Measurements from ENCODE around the gene RPN2.

The RPN2 gene

DNA sequence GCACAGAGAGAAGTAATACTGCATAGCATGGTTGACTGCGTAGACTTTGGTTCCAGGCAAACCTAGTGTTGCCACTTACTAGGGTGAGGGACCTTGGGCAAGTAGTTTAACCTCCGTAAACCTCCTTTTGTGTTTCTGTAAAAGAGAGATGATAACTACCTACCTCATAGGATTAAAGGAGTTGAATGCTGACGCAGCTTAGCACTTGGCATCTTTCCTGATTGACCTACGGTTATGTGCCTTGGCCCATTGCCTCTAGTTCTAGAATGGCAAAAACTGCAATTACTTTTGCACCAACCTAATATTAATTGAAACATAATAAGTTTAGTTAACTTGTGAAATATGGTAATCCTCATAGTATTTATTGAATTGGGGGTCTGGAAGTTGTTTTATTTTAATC, 63.4 kb downstream of the RPN2 start:
- H2AFZ ChIP-seq (ENCODE audit: low read length, unreplicated experiment): no peak overlapping the region
- no peaks in the 10 kb centered on the region for H3K79me2 ChIP-seq (ENCODE audit: control insufficient read depth, insufficient read depth, low read length, unreplicated experiment)
- no peaks in the 10 kb centered on the region for H3K27me3 ChIP-seq (ENCODE audit: insufficient read depth, low read length)
- no peak overlapping the region for H3K4me3 ChIP-seq (ENCODE audit: low read depth, low read length)
- no peak overlapping the region for H3K27ac ChIP-seq (ENCODE audit: low read depth, low read length)
- H3K4me1 ChIP-seq (ENCODE audit: control insufficient read depth, insufficient read depth, low read length, unreplicated experiment): no peaks in the 10 kb centered on the region
- peaks cover 9% of the 10 kb centered on the region for H3K36me3 ChIP-seq (ENCODE audit: insufficient read depth, low read length)

DNA sequence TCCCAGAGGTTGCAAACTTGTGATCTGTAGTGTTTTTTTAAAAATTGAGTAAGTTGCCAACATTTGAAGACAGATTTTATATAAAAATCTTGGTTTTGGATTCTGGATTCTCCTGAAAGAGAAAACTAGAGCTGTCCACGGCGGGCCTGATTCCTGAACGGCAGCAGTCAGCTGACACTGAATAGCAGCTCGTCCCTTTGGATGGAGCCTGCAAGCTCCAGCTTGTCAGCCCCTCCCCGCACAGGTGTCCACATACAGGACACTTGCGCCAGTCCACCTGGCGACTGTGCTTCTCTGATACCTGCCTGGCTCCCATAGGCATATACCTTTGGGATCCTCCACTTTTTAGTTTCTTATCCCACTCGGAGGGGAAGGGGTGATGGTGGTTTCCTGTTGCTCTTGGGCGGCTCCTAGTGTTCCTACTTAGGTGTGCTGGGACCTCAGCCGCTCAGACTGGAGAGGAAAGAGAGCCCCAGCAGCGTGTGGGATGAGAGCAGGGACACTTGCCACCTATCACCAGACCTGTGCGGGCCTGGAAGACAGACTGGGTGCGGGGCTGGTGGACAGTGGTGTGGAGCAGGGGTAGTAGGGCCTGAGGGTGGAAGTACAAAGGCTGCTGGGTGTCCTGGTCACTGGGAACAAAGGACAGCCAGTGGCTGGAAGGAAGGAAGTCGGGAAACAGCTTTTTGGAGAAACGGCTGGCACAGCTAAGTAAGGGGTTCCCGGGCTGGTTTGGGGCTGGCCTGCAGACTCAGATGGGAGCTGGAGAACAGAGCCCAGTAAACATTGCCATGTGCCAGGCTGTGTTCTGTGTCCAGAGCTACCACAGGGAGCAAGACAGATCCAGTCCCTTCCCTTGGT, 64.2 kb downstream of the RPN2 start:
- Histone ChIP-seq H2AFZ (ENCODE audit: low read length, unreplicated experiment) (no peak overlapping the region), H3K27me3 (ENCODE audit: insufficient read depth, low read length) (no peaks in the 10 kb centered on the region), H3K36me3 (ENCODE audit: insufficient read depth, low read length) (peaks cover 9% of the 10 kb centered on the region), H3K4me1 (ENCODE audit: control insufficient read depth, insufficient read depth, low read length, unreplicated experiment) (no peaks in the 10 kb centered on the region), H3K79me2 (ENCODE audit: control insufficient read depth, insufficient read depth, low read length, unreplicated experiment) (no peaks in the 10 kb centered on the region), H3K27ac (ENCODE audit: low read depth, low read length) (no peak overlapping the region), H3K4me3 (ENCODE audit: low read depth, low read length) (no peak overlapping the region)

- Histone ChIP-seq H3K27me3 (ENCODE audit: insufficient read depth, low read length) (no peaks in the 10 kb centered on the region), H3K4me1 (ENCODE audit: control insufficient read depth, insufficient read depth, low read length, unreplicated experiment) (no peaks in the 10 kb centered on the region), H3K4me3 (ENCODE audit: low read depth, low read length) (no peak overlapping the region), H3K36me3 (ENCODE audit: insufficient read depth, low read length) (peaks cover 9% of the 10 kb centered on the region), H3K27ac (ENCODE audit: low read depth, low read length) (no peak overlapping the region), H3K79me2 (ENCODE audit: control insufficient read depth, insufficient read depth, low read length, unreplicated experiment) (no peaks in the 10 kb centered on the region), H2AFZ (ENCODE audit: low read length, unreplicated experiment) (no peak overlapping the region)
These were observed 64.9 kb downstream of the RPN2 start for GRCh38 chr20:37243937-37244571.

DNA sequence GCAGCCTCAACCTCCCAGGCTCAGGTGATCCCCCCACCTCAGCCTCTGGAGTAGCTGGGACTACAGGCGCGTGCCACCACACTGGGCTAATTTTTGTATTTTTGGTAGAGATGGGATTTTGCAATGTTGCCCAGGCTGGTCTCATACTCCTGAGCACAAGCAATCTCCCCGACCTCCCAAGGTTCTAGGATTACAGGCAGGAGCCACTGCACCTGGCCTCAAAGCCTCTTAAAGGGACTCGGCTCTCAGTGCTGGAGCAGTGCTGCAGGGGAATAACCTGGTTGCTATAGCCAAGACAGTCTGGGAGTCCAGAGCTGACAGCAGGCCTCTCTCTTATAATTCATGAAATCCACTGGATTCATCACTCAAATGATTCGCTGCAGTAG, 65.4 kb downstream of the RPN2 start:
- Histone ChIP-seq H3K36me3 (ENCODE audit: insufficient read depth, low read length) (peaks cover 9% of the 10 kb centered on the region), H3K79me2 (ENCODE audit: control insufficient read depth, insufficient read depth, low read length, unreplicated experiment) (no peaks in the 10 kb centered on the region), H3K27ac (ENCODE audit: low read depth, low read length) (no peak overlapping the region), H3K27me3 (ENCODE audit: insufficient read depth, low read length) (no peaks in the 10 kb centered on the region), H3K4me3 (ENCODE audit: low read depth, low read length) (no peak overlapping the region), H2AFZ (ENCODE audit: low read length, unreplicated experiment) (no peak overlapping the region), H3K4me1 (ENCODE audit: control insufficient read depth, insufficient read depth, low read length, unreplicated experiment) (no peaks in the 10 kb centered on the region)

DNA sequence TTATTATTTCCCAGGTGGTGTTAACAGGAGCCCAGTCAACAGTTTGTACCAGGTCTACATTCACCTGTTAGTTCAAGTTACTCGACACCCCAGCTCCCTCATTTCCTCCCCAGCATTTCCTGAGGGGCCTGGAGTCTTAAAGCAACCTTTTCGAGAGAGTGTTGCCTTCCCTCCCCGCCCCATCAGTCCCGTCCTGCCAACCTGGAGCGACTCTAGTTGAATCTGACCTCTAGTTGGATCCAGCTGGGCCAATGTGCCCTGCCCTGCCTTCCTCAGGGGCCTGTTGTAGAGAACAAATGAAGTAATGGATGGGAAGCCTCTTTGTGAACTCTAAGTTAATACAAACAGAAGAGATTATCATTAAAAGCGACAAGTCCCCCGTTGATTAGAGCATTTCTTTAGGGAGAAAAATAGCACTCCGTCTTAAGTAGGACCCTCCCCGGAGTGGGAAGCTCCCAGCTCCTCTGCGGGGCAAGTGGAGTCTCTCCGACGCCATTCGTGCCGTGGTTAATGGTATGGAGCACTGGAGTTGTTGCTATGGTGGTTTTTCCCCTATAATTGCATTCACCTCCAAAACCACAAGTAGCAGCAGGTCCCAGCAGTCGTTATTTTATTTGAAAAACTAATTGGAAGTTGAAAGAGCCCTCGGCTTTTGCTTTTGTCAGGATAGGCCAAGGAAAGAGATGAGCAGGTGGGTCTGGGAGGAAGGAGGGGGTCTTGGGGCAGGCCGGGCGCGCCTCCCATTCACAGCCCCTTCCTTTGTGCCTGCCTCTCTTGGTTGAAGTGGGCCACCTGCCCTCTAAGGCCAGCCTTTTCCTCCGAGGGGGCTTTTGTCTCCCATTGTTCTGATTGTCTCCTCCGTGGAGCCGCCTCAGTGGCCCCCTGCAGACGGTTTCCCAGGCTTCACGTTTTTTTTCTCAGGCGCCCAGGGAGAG, 66.4 kb downstream of the RPN2 start:
- Histone ChIP-seq H3K79me2 (ENCODE audit: control insufficient read depth, insufficient read depth, low read length, unreplicated experiment) (no peaks in the 10 kb centered on the region), H3K4me1 (ENCODE audit: control insufficient read depth, insufficient read depth, low read length, unreplicated experiment) (no peaks in the 10 kb centered on the region), H3K27me3 (ENCODE audit: insufficient read depth, low read length) (no peaks in the 10 kb centered on the region), H3K36me3 (ENCODE audit: insufficient read depth, low read length) (peaks cover 9% of the 10 kb centered on the region), H2AFZ (ENCODE audit: low read length, unreplicated experiment) (no peak overlapping the region), H3K4me3 (ENCODE audit: low read depth, low read length) (no peak overlapping the region), H3K27ac (ENCODE audit: low read depth, low read length) (no peak overlapping the region)

DNA sequence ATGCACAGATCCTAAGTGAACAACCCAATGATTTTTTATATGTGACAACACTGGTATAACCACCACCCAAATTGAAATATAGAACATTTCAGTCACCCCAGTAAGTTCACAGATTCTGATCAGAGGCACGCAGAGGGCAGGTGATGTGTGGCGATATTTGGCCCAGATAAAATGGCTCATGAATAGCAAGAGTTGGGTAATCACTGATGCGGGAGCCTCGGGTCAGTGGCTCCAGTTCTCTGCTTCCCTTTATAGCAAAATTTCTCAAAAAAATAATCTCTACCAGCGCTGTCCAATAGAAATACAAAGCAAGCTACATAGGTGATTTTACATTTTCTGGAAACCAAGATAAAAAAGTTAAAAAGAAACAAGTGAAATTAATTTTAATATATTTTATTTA, 67.6 kb downstream of the RPN2 start:
- Histone ChIP-seq H3K79me2 (ENCODE audit: control insufficient read depth, insufficient read depth, low read length, unreplicated experiment) (no peaks in the 10 kb centered on the region), H3K27me3 (ENCODE audit: insufficient read depth, low read length) (no peaks in the 10 kb centered on the region), H3K36me3 (ENCODE audit: insufficient read depth, low read length) (peaks cover 2% of the 10 kb centered on the region; the same call in 1 of the 2 replicates), H3K27ac (ENCODE audit: low read depth, low read length) (no peak overlapping the region), H3K4me3 (ENCODE audit: low read depth, low read length) (no peak overlapping the region), H2AFZ (ENCODE audit: low read length, unreplicated experiment) (no peak overlapping the region), H3K4me1 (ENCODE audit: control insufficient read depth, insufficient read depth, low read length, unreplicated experiment) (no peaks in the 10 kb centered on the region)

DNA sequence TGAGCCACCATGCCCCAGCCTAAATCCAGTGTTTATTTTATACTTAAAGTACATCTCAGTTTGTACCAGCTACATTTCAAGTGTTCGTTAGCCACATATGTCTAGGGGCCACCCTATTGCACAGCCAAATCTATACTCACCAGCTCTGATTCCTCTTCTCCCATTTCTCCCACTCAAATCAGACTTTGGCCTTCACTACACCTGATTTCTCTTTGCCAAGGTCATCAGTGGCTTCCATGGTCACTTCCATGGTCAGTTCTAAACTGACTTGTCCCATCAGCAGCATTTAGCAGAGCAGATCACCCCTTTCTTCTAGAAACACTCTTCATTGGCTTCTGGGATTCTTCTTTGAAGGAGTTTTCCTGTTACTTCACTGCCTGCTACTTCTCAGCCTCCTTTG, 68.4 kb downstream of the RPN2 start:
- Histone ChIP-seq H3K27me3 (ENCODE audit: insufficient read depth, low read length) (no peaks in the 10 kb centered on the region), H3K4me1 (ENCODE audit: control insufficient read depth, insufficient read depth, low read length, unreplicated experiment) (no peaks in the 10 kb centered on the region), H2AFZ (ENCODE audit: low read length, unreplicated experiment) (no peak overlapping the region), H3K36me3 (ENCODE audit: insufficient read depth, low read length) (no peaks in the 10 kb centered on the region), H3K79me2 (ENCODE audit: control insufficient read depth, insufficient read depth, low read length, unreplicated experiment) (no peaks in the 10 kb centered on the region), H3K4me3 (ENCODE audit: low read depth, low read length) (no peak overlapping the region), H3K27ac (ENCODE audit: low read depth, low read length) (no peak overlapping the region)

DNA sequence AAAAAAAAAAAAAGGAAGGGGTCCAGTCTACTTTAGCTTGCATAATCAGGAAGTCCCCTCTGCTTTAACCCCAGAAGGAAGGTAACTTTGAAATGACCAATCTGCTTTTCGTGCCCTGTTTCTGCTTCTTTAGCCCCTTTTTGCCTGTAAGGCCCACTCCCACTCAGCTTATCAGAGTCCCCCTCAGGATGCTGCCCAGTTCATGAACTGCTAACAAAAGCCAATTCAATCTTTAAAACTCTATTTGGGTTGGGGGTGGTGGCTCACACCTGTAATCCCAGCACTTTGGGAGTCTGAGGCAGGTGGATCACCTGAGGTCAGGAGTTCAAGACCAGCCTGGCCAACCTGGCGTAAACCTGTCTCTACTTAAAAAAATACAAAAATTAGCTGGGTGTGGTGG, 70.2 kb downstream of the RPN2 start:
- no peaks in the 10 kb centered on the region for H3K79me2 ChIP-seq (ENCODE audit: control insufficient read depth, insufficient read depth, low read length, unreplicated experiment)
- H3K36me3 ChIP-seq (ENCODE audit: insufficient read depth, low read length): no peaks in the 10 kb centered on the region
- peaks cover 4% of the 10 kb centered on the region; the same call in 1 of the 2 replicates for H3K27me3 ChIP-seq (ENCODE audit: insufficient read depth, low read length)
- no peak overlapping the region for H3K4me3 ChIP-seq (ENCODE audit: low read depth, low read length)
- H2AFZ ChIP-seq (ENCODE audit: low read length, unreplicated experiment): no peak overlapping the region
- H3K27ac ChIP-seq (ENCODE audit: low read depth, low read length): no peak overlapping the region
- no peaks in the 10 kb centered on the region for H3K4me1 ChIP-seq (ENCODE audit: control insufficient read depth, insufficient read depth, low read length, unreplicated experiment)

- H3K4me1 ChIP-seq (ENCODE audit: control insufficient read depth, insufficient read depth, low read length, unreplicated experiment): no peaks in the 10 kb centered on the region
- H3K79me2 ChIP-seq (ENCODE audit: control insufficient read depth, insufficient read depth, low read length, unreplicated experiment): no peaks in the 10 kb centered on the region
- H3K27ac ChIP-seq (ENCODE audit: low read depth, low read length): no peak overlapping the region
- no peak overlapping the region for H3K4me3 ChIP-seq (ENCODE audit: low read depth, low read length)
- no peak overlapping the region for H2AFZ ChIP-seq (ENCODE audit: low read length, unreplicated experiment)
- H3K27me3 ChIP-seq (ENCODE audit: insufficient read depth, low read length): peaks cover 23% of the 10 kb centered on the region
- H3K36me3 ChIP-seq (ENCODE audit: insufficient read depth, low read length): no peaks in the 10 kb centered on the region
These were observed 72.8 kb downstream of the RPN2 start for GRCh38 chr20:37251825-37252477.

DNA sequence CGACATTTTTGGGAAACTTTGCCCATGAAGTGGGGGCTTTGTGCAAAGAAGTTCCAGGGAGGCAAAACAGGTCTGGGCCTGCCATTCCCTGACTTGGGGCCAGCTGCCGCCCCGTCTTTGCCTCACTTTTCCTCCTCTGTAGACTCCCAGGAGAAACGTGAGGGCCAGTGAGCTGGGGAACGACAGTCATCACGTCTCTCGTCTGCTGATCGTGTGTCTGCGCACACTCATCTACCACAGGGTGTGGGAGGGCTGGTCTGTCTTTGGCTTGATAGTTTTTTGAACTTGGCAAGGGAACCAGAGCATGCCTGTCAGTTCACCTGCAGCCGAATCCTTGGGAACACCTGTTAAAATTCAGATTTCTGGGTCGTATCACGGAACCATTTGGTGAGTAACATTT, 74.0 kb downstream of the RPN2 start:
- no peaks in the 10 kb centered on the region for H3K36me3 ChIP-seq (ENCODE audit: insufficient read depth, low read length)
- no peak overlapping the region for H2AFZ ChIP-seq (ENCODE audit: low read length, unreplicated experiment)
- H3K4me1 ChIP-seq (ENCODE audit: control insufficient read depth, insufficient read depth, low read length, unreplicated experiment): no peaks in the 10 kb centered on the region
- H3K79me2 ChIP-seq (ENCODE audit: control insufficient read depth, insufficient read depth, low read length, unreplicated experiment): no peaks in the 10 kb centered on the region
- peaks cover 26% of the 10 kb centered on the region for H3K27me3 ChIP-seq (ENCODE audit: insufficient read depth, low read length)
- no peak overlapping the region for H3K4me3 ChIP-seq (ENCODE audit: low read depth, low read length)
- H3K27ac ChIP-seq (ENCODE audit: low read depth, low read length): no peak overlapping the region
